Raji (cell line): ENCODE measurements around the gene VCP.

Experiments
- POLR2A ChIP-seq: IDR thresholded peaks from 2 replicates; pipeline ENCODE4 v1.6.1; 2011; ENCODE audit warnings: low read depth, low read length, control low read depth; ENCODE audit not compliant: insufficient read depth

Gene VCP

DNA sequence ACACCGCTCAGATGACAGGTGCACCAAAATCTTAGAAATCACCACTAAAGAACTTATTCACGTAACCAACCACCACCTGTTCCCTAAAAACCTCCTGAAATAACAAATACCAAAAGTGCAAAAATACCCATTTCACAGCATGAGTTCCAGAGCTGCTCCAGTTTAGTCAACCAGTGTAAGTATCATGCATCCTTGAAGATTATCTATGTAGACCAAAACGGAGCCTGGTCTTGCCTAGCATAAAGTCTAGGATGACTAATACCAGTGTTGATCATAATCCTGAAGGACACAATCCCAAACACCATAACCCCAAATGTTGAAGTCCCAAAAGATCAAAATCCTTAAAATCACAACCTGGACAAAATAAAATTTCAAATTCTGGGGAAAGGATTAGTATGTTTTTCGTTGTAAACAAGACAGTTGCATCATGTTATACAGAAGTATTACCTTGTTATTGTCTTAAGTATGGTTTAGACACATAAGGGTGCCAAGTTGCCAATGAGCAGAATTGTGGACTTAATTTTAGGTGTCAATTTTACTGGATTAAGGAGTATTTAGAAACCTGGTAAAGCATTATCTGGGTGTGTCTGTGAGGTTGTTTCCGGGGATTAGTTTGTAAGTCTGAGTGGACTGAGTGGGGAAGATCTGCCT lies 18.1 kb downstream of the VCP start:
- TF ChIP-seq POLR2A: no peak

DNA sequence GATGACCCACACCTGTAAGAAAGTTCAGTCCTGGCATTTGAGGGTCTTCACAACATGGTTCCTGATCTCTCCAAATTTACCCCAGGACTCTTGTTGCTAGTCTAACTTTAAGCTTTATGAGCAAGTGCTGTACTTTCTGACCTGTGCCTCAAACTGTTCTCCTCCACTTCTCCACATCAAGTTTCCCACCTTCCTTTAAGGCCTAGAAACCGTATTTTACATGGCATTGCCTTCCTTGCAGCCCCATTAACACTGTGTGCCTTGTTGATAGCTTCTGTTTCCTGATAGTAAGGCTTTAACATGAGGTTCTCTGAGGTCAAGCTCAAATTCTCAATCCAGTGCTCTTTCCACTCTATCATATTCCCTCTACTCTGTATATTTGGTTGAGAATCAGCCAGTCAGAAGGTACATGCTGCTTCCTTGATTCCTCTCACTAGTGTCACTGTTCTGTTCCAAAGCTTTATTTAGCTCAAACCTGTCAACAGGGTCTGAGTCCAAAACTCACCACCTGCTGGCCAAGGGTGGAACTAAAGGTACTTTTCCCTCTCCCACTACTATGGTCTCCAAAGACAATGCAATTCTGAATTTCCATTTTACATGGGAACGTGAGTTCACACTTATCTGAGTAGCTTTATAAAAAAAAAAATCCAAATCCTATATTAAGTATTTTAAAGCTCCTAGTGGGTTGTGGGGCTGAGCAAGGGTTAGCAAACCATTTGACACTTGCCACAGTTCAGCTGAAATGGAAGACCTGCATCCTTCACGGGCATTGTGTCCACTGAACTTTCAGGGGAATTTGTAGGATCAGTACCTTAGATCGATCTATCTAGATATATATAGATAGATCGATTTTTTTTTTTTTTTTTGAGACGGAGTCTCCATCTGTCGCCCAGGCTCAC lies 21.1 kb downstream of the VCP start:
- no peak for TF ChIP-seq POLR2A

DNA sequence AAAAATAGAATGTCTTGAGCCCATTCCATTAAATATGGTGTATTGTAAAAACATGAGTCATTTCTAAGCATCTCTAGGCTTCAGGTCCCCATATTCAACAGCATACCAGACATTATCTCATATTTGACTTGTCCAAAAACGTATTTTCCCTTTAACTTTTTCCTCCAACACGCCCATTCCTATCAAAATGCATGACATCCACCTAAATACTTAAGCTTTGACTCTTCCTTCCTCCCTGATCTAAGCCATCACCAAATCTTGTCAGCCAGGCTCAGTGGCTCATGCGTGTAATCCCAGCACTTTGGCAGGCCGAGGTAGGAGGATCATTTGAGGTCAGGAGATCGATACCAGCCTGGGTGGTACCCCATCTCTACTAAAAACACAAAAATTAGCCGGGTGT lies 23.9 kb downstream of the VCP start:
- no peak for TF ChIP-seq POLR2A

DNA sequence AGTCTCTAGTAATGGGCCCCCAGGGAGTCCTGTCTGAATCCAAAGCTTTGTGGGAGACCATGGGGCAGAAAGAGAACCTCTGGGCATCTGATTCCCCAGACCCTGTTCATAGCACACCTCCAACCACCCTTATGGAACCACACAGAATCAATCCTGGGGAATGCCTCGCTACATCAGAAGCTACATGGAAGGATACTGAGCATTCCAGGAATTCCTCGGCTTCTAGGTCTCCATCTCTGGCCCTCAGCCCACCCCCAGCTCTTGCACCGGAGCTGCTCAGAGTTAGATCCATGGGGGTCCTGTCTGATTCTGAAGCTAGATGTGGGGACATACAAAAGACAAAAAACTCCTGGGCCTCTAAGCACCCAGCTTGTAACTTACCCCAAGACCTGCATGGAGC lies 28.4 kb downstream of the VCP start:
- no peak for TF ChIP-seq POLR2A

DNA sequence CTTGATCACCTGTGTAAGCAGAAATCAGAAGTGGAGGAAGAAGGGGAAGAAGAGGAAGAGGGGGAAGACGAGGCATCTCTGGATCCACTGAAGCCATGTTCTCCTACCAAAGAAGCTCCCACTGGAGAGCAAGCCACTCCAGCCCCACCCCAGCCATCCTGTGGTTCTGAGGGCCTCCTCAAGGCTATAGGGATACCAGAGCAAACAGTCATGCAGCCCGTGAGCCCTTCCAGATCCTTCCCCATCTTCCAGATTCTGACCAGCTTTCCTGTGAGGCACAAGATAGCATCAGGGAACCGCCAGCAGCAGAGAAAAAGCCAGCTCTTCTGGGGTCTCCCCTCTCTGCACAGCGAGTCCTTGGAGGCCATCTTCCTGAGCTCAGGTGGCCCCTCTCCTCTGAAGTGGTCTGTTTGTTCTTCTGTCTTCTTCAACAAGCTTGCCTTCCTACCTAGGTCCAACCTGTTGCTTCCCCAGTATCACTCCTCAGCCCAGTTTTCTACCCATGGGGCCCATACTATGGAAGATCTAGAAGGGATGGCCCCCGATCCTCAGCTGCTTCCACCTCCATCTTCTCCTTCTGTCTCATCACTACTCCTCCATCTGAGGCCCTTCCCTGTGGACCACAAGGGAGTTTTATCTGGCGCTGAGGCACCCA lies 29.4 kb downstream of the VCP start:
- no peak for TF ChIP-seq POLR2A

DNA sequence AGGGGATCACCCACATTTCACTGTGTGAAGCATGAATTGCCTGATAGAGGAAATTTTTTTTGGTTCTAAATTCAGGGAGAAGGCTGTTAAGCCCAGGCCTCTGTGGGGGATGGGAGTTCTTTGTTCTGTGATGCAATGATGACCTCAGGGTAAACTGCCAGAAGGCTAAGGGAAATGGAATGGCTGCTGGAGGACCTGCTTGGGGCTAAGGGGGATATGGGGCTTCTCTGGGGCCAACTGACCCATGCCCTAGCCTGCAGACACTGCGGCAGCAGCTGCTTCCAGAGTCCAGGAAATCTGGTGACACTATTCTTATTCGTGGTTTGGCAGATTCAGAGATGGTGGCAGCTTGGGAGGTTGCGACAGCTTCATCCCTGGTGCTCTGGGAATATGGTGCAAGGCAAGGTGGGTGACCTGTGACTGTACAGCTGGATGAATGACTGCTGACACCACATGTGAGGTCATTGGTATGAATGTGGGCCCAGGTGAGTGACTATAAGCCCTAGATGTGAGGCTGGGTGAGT lies 30.3 kb downstream of the VCP start:
- TF ChIP-seq POLR2A: no peak

DNA sequence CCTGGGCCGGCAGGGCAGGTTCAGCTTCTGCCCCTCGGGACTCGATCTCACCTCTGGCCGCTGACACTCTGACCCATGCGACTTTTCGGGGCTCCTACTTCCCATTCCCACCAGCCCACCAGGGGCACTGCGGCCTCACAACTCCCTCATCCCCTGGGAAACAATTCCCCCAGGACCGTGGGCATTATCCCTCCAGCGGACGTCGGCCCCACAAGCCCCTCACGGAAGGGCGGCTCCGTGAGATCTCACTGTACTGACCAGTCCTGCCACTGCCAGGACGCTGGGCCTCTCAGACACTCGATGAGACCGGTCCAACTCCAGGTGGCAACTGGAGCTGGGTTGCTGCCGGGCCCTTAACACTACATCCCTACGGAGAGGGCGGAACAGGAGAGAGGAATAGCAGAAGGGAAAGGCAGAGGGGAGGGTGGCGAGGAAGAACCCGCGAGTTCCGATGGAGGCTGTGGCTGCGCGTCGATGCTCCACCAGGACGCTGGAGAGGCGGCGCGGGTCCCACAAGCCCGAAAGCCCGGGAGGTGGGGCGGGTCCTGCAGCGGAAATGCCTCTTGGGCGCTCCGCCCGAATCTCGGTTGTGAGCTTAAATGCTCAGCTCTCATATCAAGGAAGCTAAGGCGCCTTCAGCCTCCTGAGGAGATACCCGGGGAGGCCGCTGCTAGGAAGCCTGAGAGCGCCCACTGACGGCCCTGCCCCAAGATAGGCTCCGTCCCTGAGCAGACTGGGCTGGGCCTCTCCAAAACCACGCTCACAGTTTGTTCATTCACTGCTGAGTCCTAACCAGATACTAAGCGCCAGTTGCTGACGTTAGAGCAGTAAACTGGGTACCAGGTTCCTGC lies 36.3 kb downstream of the VCP start:
- no peak for TF ChIP-seq POLR2A

DNA sequence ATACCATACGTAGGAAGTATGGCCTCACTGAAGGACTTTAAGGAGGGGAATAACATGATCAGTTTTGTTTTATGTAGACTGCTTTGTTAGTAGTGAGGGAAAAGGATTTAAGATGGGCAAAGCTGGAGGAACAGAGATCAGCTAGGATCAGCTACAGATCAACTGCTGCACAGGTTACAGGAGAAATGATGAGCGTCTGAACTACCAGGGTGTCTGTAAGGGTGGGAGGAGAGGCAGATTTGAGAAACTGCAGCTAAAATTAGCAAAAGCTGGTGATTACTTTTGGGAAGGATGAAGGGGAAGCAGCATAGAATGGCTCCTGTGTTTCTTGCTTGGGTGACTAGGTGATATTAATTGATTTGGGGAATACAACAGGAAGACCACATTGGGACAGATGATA lies 39.3 kb downstream of the VCP start:
- no peak for TF ChIP-seq POLR2A

DNA sequence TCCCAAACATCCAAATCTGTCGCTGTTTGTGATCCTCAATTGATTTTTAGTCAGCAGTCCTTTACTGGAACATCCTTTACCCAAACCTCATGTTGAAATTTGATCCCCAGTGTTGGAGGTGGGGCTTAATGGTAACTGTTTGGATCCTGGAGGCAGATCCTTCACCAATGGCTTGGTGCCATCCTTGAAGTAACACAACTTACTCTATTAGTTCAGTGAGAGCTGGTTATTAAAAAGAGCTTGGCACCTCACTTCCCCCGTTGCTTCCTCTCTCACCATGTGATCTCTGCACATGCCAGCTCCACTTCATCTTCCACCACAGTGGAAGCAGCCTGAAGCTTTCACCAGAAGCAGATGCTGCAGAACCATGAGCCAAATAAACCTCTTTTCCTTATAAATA lies 42.6 kb downstream of the VCP start:
- TF ChIP-seq POLR2A: no peak

DNA sequence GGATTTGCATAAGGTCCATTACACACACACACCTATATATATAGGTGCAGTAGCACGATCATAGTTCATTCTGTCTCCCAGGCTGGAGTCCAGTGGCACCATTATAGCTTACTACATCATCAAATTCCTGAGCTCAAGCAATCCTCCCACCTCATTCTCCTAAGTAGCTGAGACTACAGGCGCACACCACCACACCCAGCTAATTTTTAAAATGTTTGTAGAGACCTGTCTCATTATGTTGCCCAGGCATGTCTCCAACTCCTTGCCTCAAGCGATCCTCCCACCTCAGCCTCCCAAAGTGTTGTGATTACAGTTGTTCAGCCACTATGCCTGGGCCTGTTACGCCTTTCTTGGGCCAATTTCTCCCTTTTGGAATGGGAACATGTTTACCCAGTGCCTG lies 43.2 kb downstream of the VCP start:
- no peak for TF ChIP-seq POLR2A

DNA sequence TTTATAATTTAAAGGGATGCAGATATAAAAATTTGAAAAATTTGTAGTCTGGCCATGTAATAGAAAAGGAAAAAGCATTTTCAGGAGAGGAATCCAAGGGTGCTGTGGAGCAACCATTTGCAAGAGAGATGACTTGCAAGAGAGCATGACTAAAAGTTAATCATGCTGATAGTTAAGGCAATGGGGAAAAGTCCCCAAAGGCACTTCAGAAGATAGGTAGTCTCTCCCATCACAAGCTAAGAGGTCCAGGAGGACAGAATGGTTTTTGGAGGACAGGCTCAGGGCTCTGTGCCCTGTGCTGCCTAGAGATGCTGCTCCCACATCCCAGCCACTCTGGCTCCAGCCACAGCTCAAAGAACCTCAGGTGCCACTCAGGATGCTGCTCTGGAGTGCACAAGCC lies 44.1 kb downstream of the VCP start:
- TF ChIP-seq POLR2A: no peak

DNA sequence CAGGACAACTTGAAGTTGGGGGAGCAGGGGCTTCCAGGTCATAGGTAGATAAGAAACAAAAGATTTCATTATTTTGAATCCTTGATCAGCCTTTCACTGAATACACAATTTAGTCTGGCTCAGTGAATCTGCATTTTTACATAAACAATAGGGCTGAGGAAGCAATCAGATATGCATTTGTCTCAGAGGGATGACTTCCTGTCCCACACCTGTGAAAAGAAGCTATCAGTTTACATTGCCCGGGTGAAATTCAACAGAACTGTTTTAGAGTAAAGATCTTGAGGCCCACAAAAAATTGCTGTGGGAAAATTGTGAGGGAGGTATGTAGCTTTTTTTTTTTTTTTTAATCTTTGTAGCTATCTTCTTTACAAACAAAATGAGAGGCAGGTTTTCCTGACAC lies 44.6 kb downstream of the VCP start:
- no peak for TF ChIP-seq POLR2A

DNA sequence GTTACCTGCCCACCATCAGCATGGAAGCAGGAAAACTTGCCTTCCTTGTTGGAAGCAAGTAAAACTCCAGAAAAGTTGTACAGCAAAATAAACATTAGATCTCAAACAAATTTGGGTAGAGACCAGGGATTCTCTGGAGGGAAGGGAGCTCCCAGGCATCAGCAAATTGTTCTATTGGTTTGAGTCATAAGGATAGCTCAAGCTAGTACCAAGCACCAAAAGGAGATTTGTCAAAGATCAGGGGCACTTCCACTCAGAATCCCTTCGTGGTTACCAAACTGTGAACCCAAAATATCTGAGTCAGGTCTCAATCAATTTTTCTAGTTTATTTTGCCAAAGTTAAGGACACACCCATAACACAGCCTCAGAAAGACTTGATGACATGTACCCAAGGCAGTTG lies 45.1 kb downstream of the VCP start:
- TF ChIP-seq POLR2A: no peak

DNA sequence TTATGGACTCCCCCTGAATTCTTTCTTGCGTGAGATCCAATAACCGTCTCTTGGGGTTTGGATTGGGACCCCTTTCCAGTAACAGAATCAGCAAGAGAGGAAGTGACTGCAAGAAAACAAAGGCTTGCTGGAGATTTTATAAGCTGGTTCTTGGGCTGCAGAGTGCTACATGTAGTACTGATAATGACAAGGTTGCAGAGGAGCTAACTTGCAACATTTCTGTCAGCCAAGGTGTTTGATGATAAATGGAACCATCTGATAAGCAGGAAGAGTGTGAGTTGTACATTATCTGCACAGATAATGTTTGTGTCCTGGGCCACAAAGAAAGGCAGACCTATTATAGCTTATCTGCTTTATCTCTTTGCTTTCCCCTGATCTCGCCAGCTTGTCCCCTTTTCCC lies 45.8 kb downstream of the VCP start:
- no peak for TF ChIP-seq POLR2A

DNA sequence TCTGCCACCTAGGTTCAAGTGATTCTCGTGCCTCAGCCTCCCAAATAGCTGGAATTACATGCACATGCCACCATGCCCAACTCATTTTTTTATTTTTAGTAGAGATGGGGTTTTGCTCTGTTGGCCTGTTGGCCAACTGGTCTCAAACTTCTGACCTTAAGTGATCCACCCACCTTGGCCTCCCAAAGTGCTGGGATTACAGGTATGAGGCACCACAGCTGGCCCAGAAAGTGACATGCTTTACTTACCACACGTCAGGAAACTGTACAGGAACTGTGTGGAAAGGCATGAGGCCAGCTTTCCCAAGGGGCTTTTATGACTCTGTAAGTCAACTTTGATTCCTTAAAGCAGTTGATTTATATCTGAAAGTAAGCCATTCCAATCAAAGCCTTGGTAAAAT lies 57.9 kb downstream of the VCP start:
- TF ChIP-seq POLR2A: no peak

DNA sequence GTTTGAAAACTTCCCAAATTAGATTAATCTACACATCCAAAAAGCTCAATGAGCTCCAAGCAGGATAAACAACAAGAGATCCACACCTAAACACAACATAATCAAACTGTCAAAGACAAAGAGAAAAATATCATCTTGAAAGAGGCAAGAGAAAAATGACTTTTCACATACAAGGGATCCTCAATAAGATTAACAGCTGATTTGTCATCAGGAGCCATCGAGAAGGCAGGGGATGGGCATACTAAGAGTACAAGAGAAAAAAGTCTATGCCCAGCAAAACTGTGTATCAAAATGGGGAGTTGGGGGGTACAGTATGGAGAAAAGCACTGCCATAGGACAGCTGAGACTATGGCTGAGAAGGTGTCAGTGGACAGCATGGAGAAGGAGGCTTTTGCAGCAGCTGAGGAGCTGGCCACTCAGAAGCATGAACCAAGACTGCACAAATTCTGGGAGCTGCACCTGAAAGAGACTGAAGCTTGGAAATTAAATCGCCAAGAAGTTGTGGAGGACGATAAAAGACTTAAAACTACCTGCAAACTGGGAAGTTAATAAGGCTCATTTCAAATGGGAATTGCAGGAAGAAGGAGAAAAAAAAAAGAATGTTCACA lies 62.0 kb downstream of the VCP start:
- TF ChIP-seq POLR2A: no peak
